ENCODE data around the gene CAAP1. TPM values are rescaled to one million over a fixed set of nuclear protein-coding genes. Genes with fewer than 3 reads are reported as not detected.

The CAAP1 gene
- 1 to 10 TPM; 6.7 to 9.6 TPM for polyA plus RNA-seq

GRCh38 chr9:26892251-26893029, at the start of gene CAAP1:
Gene CAAP1 (minus strand): TSS chr9:26892802. CDS start chr9:26892715, 87 bp downstream.
- Histone ChIP-seq H3K9me3 (ENCODE audit: control insufficient read depth in 2 of 2, insufficient read depth in 1 of 2, low read depth in 1 of 2, low read length in 1 of 2) (no peaks in the 10 kb centered on the region), H3K4me1 (ENCODE audit: control insufficient read depth in 2 of 2, insufficient read depth in 2 of 2, low read length in 1 of 2) (no peaks in the 10 kb centered on the region), H3K27ac (ENCODE audit: low read depth in 2 of 2, low read length in 1 of 2) (peak within 1 kb of the TSS; percentile 88 to 98), H3K36me3 (ENCODE audit: control insufficient read depth in 2 of 2, insufficient read depth in 2 of 2, low read length in 1 of 2) (no peaks in the 10 kb centered on the region), H3K4me3 (ENCODE audit: low read depth in 1 of 2, low read length in 2 of 2) (peak within 1 kb of the TSS; percentile 79 to 80), H3K27me3 (ENCODE audit: control insufficient read depth in 1 of 2, insufficient read depth in 2 of 2, low read length in 2 of 2) (no peaks in the 10 kb centered on the region)
- WGBS, 2 donors = 0% methylated on average over 70 of the region's 70 CpGs

- 89 to 92% methylated on average over 1 of the region's 1 CpG for WGBS, 2 donors
- peaks cover 0 to 5% of the 10 kb centered on the region in 2 donors for H3K4me1 ChIP-seq (ENCODE audit: control insufficient read depth in 2 of 2, insufficient read depth in 2 of 2, low read length in 1 of 2)
- no peak overlapping the region for H3K4me3 ChIP-seq (ENCODE audit: low read depth in 1 of 2, low read length in 2 of 2)
- no peak overlapping the region for H3K27ac ChIP-seq (ENCODE audit: low read depth in 2 of 2, low read length in 1 of 2)
- H3K27me3 ChIP-seq (ENCODE audit: control insufficient read depth in 1 of 2, insufficient read depth in 2 of 2, low read length in 2 of 2) = no peaks in the 10 kb centered on the region
- peaks cover 0 to 2% of the 10 kb centered on the region in 2 donors for H3K9me3 ChIP-seq (ENCODE audit: control insufficient read depth in 2 of 2, insufficient read depth in 1 of 2, low read depth in 1 of 2, low read length in 1 of 2)
- no peaks in the 10 kb centered on the region for H3K36me3 ChIP-seq (ENCODE audit: control insufficient read depth in 2 of 2, insufficient read depth in 2 of 2, low read length in 1 of 2)
Observed at GRCh38 chr9:26940779-26941178, 48.2 kb upstream of the CAAP1 start.

GRCh38 chr9:26939955-26940711, 47.5 kb upstream of the CAAP1 start:
- no peak overlapping the region for H3K4me3 ChIP-seq (ENCODE audit: low read depth in 1 of 2, low read length in 2 of 2)
- no peaks in the 10 kb centered on the region for H3K36me3 ChIP-seq (ENCODE audit: control insufficient read depth in 2 of 2, insufficient read depth in 2 of 2, low read length in 1 of 2)
- H3K9me3 ChIP-seq (ENCODE audit: control insufficient read depth in 2 of 2, insufficient read depth in 1 of 2, low read depth in 1 of 2, low read length in 1 of 2) = peaks cover 0 to 2% of the 10 kb centered on the region in 2 donors
- WGBS, 2 donors = 83 to 84% methylated on average over 3 of the region's 3 CpGs
- H3K27ac ChIP-seq (ENCODE audit: low read depth in 2 of 2, low read length in 1 of 2) = no peak overlapping the region
- no peaks in the 10 kb centered on the region for H3K27me3 ChIP-seq (ENCODE audit: control insufficient read depth in 1 of 2, insufficient read depth in 2 of 2, low read length in 2 of 2)
- peaks cover 0 to 5% of the 10 kb centered on the region in 2 donors for H3K4me1 ChIP-seq (ENCODE audit: control insufficient read depth in 2 of 2, insufficient read depth in 2 of 2, low read length in 1 of 2)

GRCh38 chr9:26937816-26938371, 45.3 kb upstream of the CAAP1 start:
- Histone ChIP-seq H3K36me3 (ENCODE audit: control insufficient read depth in 2 of 2, insufficient read depth in 2 of 2, low read length in 1 of 2) (no peaks in the 10 kb centered on the region), H3K4me1 (ENCODE audit: control insufficient read depth in 2 of 2, insufficient read depth in 2 of 2, low read length in 1 of 2) (peaks cover 0 to 5% of the 10 kb centered on the region in 2 donors), H3K27ac (ENCODE audit: low read depth in 2 of 2, low read length in 1 of 2) (no peak overlapping the region), H3K9me3 (ENCODE audit: control insufficient read depth in 2 of 2, insufficient read depth in 1 of 2, low read depth in 1 of 2, low read length in 1 of 2) (peaks cover 0 to 2% of the 10 kb centered on the region in 2 donors), H3K27me3 (ENCODE audit: control insufficient read depth in 1 of 2, insufficient read depth in 2 of 2, low read length in 2 of 2) (no peaks in the 10 kb centered on the region), H3K4me3 (ENCODE audit: low read depth in 1 of 2, low read length in 2 of 2) (no peak overlapping the region)
- WGBS, 2 donors = 97% methylated on average over 3 of the region's 3 CpGs

GRCh38 chr9:26935847-26936246, 43.2 kb upstream of the CAAP1 start:
- H3K27me3 ChIP-seq (ENCODE audit: control insufficient read depth in 1 of 2, insufficient read depth in 2 of 2, low read length in 2 of 2) = no peaks in the 10 kb centered on the region
- H3K27ac ChIP-seq (ENCODE audit: low read depth in 2 of 2, low read length in 1 of 2) = no peak overlapping the region
- H3K4me1 ChIP-seq (ENCODE audit: control insufficient read depth in 2 of 2, insufficient read depth in 2 of 2, low read length in 1 of 2) = peaks cover 0 to 5% of the 10 kb centered on the region in 2 donors
- H3K4me3 ChIP-seq (ENCODE audit: low read depth in 1 of 2, low read length in 2 of 2) = no peak overlapping the region
- H3K36me3 ChIP-seq (ENCODE audit: control insufficient read depth in 2 of 2, insufficient read depth in 2 of 2, low read length in 1 of 2) = no peaks in the 10 kb centered on the region
- peaks cover 0 to 2% of the 10 kb centered on the region in 2 donors for H3K9me3 ChIP-seq (ENCODE audit: control insufficient read depth in 2 of 2, insufficient read depth in 1 of 2, low read depth in 1 of 2, low read length in 1 of 2)

- no peak overlapping the region for H3K27ac ChIP-seq (ENCODE audit: low read depth in 2 of 2, low read length in 1 of 2)
- H3K4me3 ChIP-seq (ENCODE audit: low read depth in 1 of 2, low read length in 2 of 2) = no peak overlapping the region
- WGBS, 2 donors = 92 to 95% methylated on average over 8 of the region's 8 CpGs
- H3K9me3 ChIP-seq (ENCODE audit: control insufficient read depth in 2 of 2, insufficient read depth in 1 of 2, low read depth in 1 of 2, low read length in 1 of 2) = no peaks in the 10 kb centered on the region
- H3K36me3 ChIP-seq (ENCODE audit: control insufficient read depth in 2 of 2, insufficient read depth in 2 of 2, low read length in 1 of 2) = peaks cover 0 to 3% of the 10 kb centered on the region in 2 donors
- no peaks in the 10 kb centered on the region for H3K4me1 ChIP-seq (ENCODE audit: control insufficient read depth in 2 of 2, insufficient read depth in 2 of 2, low read length in 1 of 2)
- no peaks in the 10 kb centered on the region for H3K27me3 ChIP-seq (ENCODE audit: control insufficient read depth in 1 of 2, insufficient read depth in 2 of 2, low read length in 2 of 2)
Observed at GRCh38 chr9:26928902-26929495, 36.4 kb upstream of the CAAP1 start.

GRCh38 chr9:26925609-26926008, 33.0 kb upstream of the CAAP1 start:
- H3K36me3 ChIP-seq (ENCODE audit: control insufficient read depth in 2 of 2, insufficient read depth in 2 of 2, low read length in 1 of 2) = peaks cover 3% of the 10 kb centered on the region in 2 donors

GRCh38 chr9:26919698-26920097, 27.1 kb upstream of the CAAP1 start:
- Histone ChIP-seq H3K9me3 (ENCODE audit: control insufficient read depth in 2 of 2, insufficient read depth in 1 of 2, low read depth in 1 of 2, low read length in 1 of 2) (no peaks in the 10 kb centered on the region), H3K4me3 (ENCODE audit: low read depth in 1 of 2, low read length in 2 of 2) (no peak overlapping the region), H3K4me1 (ENCODE audit: control insufficient read depth in 2 of 2, insufficient read depth in 2 of 2, low read length in 1 of 2) (no peaks in the 10 kb centered on the region), H3K27me3 (ENCODE audit: control insufficient read depth in 1 of 2, insufficient read depth in 2 of 2, low read length in 2 of 2) (no peaks in the 10 kb centered on the region), H3K36me3 (ENCODE audit: control insufficient read depth in 2 of 2, insufficient read depth in 2 of 2, low read length in 1 of 2) (peaks cover 5 to 6% of the 10 kb centered on the region in 2 donors), H3K27ac (ENCODE audit: low read depth in 2 of 2, low read length in 1 of 2) (no peak overlapping the region)
- 53 to 60% methylated on average over 1 of the region's 1 CpG for WGBS, 2 donors

More at GRCh38 chr9:26925609-26926008, 33.0 kb upstream of the CAAP1 start:
- Histone ChIP-seq H3K27me3 (ENCODE audit: control insufficient read depth in 1 of 2, insufficient read depth in 2 of 2, low read length in 2 of 2) (no peaks in the 10 kb centered on the region), H3K9me3 (ENCODE audit: control insufficient read depth in 2 of 2, insufficient read depth in 1 of 2, low read depth in 1 of 2, low read length in 1 of 2) (no peaks in the 10 kb centered on the region), H3K4me3 (ENCODE audit: low read depth in 1 of 2, low read length in 2 of 2) (no peak overlapping the region), H3K4me1 (ENCODE audit: control insufficient read depth in 2 of 2, insufficient read depth in 2 of 2, low read length in 1 of 2) (no peaks in the 10 kb centered on the region), H3K27ac (ENCODE audit: low read depth in 2 of 2, low read length in 1 of 2) (no peak overlapping the region)
- WGBS, 2 donors = 85 to 94% methylated on average over 4 of the region's 4 CpGs

GRCh38 chr9:26913138-26913668, 20.6 kb upstream of the CAAP1 start:
- Histone ChIP-seq H3K27ac (ENCODE audit: low read depth in 2 of 2, low read length in 1 of 2) (no peak overlapping the region), H3K4me1 (ENCODE audit: control insufficient read depth in 2 of 2, insufficient read depth in 2 of 2, low read length in 1 of 2) (no peaks in the 10 kb centered on the region), H3K9me3 (ENCODE audit: control insufficient read depth in 2 of 2, insufficient read depth in 1 of 2, low read depth in 1 of 2, low read length in 1 of 2) (no peaks in the 10 kb centered on the region), H3K36me3 (ENCODE audit: control insufficient read depth in 2 of 2, insufficient read depth in 2 of 2, low read length in 1 of 2) (peaks cover 3 to 5% of the 10 kb centered on the region in 2 donors), H3K27me3 (ENCODE audit: control insufficient read depth in 1 of 2, insufficient read depth in 2 of 2, low read length in 2 of 2) (no peaks in the 10 kb centered on the region), H3K4me3 (ENCODE audit: low read depth in 1 of 2, low read length in 2 of 2) (no peak overlapping the region)
- WGBS, 2 donors = 96% methylated on average over 2 of the region's 2 CpGs
